Stomach smooth muscle (tissue), 2 donors: Measurements from ENCODE around the gene KHSRP.

Experiments used
- H3K27ac ChIP-seq: one replicate; pipeline ENCODE4 v1.7.0; 2013; ENCODE audit warnings: mild to moderate bottlenecking, low read length, inconsistent platforms
- H3K27me3 ChIP-seq, 2 donors: one replicate each; pipeline ENCODE4 v1.7.0; 2013; ENCODE audit warnings: low read length in 2 of 2; ENCODE audit not compliant: insufficient read depth in 2 of 2, control insufficient read depth in 1 of 2
- H3K36me3 ChIP-seq, 2 donors: one replicate each; pipeline ENCODE4 v1.7.0; 2013; ENCODE audit warnings: low read length in 2 of 2; ENCODE audit not compliant: control insufficient read depth in 2 of 2, insufficient read depth in 2 of 2
- H3K4me1 ChIP-seq: one replicate; pipeline ENCODE4 v1.7.0; 2013; ENCODE audit warnings: low read length; ENCODE audit not compliant: control insufficient read depth, insufficient read depth
- H3K4me3 ChIP-seq, 2 donors: one replicate each; pipeline ENCODE4 v1.7.0; 2013; ENCODE audit warnings: low read length in 2 of 2
- H3K9ac ChIP-seq, 2 donors: one replicate each; pipeline ENCODE4 v1.7.0; 2013; ENCODE audit warnings: low read length in 2 of 2, mild to moderate bottlenecking in 1 of 2
- H3K9me3 ChIP-seq, 2 donors: one replicate each; pipeline ENCODE4 v1.7.0; 2013; ENCODE audit warnings: low read length in 2 of 2; ENCODE audit not compliant: control insufficient read depth in 2 of 2
- donor health status: healthy.
- donor health status: Pancreatic carcinoma.

KHSRP gene

DNA sequence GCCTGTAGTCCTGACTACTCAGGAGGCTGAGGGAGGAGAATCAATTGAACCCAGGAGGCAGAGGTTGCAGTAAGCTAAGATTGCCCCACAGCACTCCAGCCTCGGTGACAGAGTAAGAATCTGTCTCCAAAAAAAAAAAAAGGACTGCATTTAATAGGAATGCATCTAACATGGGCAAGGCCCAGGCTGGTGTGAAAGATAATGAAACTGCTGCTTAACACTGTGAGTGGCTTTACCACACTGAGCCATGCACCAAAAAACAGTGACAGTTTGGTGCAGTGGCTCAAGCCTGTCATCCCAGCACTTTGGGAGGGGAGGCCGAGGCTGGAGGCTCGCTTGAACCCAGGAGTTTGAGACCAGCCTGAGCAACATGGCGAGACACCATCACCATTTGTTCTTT, 40.2 kb downstream of the KHSRP start:
- Histone ChIP-seq H3K9me3 (peaks cover 0 to 4% of the 10 kb centered on the region in 2 donors), H3K27me3 (no peaks in the 10 kb centered on the region), H3K9ac (no peak overlapping the region), H3K4me3 (no peak overlapping the region), H3K4me1 (no peaks in the 10 kb centered on the region), H3K36me3 (peaks cover 51 to 58% of the 10 kb centered on the region in 2 donors), H3K27ac (no peak overlapping the region)

- Histone ChIP-seq H3K27me3 (no peaks in the 10 kb centered on the region), H3K4me3 (no peak overlapping the region), H3K36me3 (peaks cover 44 to 53% of the 10 kb centered on the region in 2 donors), H3K27ac (no peak overlapping the region), H3K9me3 (peaks cover 0 to 4% of the 10 kb centered on the region in 2 donors), H3K4me1 (peaks cover 3% of the 10 kb centered on the region), H3K9ac (no peak overlapping the region)
Observed at GRCh38 chr19:6383188-6383587, 41.4 kb downstream of the KHSRP start.

- Histone ChIP-seq H3K4me3 (no peak overlapping the region), H3K9ac (no peak overlapping the region), H3K27ac (no peak overlapping the region), H3K27me3 (no peaks in the 10 kb centered on the region), H3K9me3 (peaks cover 0 to 4% of the 10 kb centered on the region in 2 donors), H3K4me1 (peaks cover 9% of the 10 kb centered on the region), H3K36me3 (peaks cover 35 to 39% of the 10 kb centered on the region in 2 donors)
Observed at GRCh38 chr19:6381030-6381750, 43.4 kb downstream of the KHSRP start.

DNA sequence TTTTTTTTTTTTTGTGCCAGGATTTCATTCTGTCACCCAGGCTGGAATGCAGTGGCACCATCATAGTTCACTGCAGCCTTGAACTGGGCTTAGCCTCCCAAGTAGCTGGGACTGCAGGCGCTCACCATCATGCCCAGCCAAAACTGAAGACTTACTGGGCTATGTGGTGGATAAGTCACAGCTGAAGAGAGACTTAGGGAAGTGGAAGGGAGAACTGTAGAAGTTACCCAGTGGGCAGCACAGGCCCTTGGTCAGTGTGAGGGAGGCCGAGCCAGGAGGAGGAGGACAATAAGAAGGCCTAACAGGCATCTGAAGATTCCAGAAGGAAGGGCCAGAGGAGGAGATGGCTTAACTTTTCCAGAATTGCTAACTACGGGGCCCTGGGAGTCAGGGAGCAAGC, 44.9 kb downstream of the KHSRP start:
- peaks cover 35 to 36% of the 10 kb centered on the region in 2 donors for H3K36me3 ChIP-seq
- peaks cover 9% of the 10 kb centered on the region for H3K4me1 ChIP-seq
- no peaks in the 10 kb centered on the region for H3K27me3 ChIP-seq
- H3K27ac ChIP-seq = no peak overlapping the region
- H3K9me3 ChIP-seq = peaks cover 0 to 4% of the 10 kb centered on the region in 2 donors
- no peak overlapping the region for H3K4me3 ChIP-seq
- no peak overlapping the region for H3K9ac ChIP-seq

DNA sequence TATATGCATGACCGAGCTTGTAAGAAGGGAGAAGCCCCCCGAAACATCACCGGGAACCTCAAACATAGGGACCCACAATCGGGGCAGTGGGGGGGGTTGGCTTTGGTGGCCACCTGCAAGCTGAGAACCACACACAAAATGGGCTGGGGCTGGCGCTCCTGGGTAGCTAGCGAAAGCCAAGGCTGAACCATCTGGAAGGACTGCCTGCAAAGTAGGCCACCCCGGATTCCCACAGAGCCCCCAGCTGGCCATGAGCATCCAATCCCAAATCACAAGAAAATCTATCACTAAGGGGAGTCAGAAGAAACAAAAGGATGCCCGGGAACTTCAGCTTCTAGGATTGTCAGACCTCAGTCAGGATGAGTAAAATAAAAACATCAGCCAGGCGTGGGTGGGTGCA, 46.1 kb downstream of the KHSRP start:
- Histone ChIP-seq H3K9ac (no peak overlapping the region), H3K27ac (peak overlapping the region; percentile 24), H3K4me1 (peaks cover 18% of the 10 kb centered on the region), H3K27me3 (no peaks in the 10 kb centered on the region), H3K9me3 (peaks cover 0 to 4% of the 10 kb centered on the region in 2 donors), H3K4me3 (no peak overlapping the region), H3K36me3 (peaks cover 30 to 34% of the 10 kb centered on the region in 2 donors)

GRCh38 chr19:6378041-6378440, 46.6 kb downstream of the KHSRP start:
- Histone ChIP-seq H3K9ac (no peak overlapping the region), H3K27me3 (no peaks in the 10 kb centered on the region), H3K27ac (peak overlapping the region; percentile 24), H3K36me3 (peaks cover 28 to 30% of the 10 kb centered on the region in 2 donors), H3K4me3 (no peak overlapping the region), H3K4me1 (peaks cover 18% of the 10 kb centered on the region), H3K9me3 (peaks cover 0 to 4% of the 10 kb centered on the region in 2 donors)

DNA sequence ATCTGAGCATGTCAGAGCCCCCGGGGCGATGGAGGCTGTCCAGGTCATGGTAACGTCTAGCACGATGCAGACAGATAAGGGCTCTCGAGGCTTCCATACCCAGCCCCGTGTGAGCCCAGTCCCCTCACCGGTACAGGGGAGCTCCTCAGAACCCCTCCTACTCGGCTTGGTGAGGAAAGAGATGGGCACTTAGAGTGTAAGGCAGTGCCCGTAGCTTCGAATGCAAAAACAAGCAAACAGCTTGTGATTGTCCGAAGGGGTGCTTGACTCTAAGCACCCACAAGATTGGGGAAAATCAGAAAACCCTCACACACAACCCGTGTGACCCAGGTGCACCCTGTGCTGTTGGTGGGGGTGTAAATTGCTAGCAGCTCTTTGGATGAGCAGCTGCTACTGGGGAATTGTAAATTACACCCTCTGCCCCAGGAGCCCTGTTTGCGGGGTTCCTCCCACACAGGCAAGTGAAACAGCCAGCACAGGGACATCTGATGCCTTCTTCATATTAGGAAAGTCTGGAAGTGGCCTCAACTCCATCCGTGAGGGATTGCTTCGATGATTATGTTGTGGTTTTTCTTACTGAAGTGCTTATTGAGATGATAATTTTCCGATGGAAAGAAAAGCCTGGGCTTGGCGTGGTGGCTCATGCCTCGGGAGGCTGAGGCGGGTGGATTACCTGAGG, 48.0 kb downstream of the KHSRP start:
- no peak overlapping the region for H3K27ac ChIP-seq
- peaks cover 20 to 24% of the 10 kb centered on the region in 2 donors for H3K36me3 ChIP-seq
- peaks cover 24% of the 10 kb centered on the region for H3K4me1 ChIP-seq
- H3K4me3 ChIP-seq = no peak overlapping the region
- H3K9me3 ChIP-seq = peaks cover 0 to 4% of the 10 kb centered on the region in 2 donors
- H3K27me3 ChIP-seq = no peaks in the 10 kb centered on the region
- no peak overlapping the region for H3K9ac ChIP-seq

GRCh38 chr19:6375411-6376010, 49.1 kb downstream of the KHSRP start, which contains the start of gene PSPN:
Gene PSPN, minus strand, starts transcription at chr19:6375933. Its CDS starts 84 bp downstream, at chr19:6375849.
- no peak within 1 kb of the TSS for H3K9ac ChIP-seq
- H3K36me3 ChIP-seq = peaks cover 10 to 13% of the 10 kb centered on the region in 2 donors
- H3K27me3 ChIP-seq = no peaks in the 10 kb centered on the region
- no peak within 1 kb of the TSS for H3K4me3 ChIP-seq
- peaks cover 24% of the 10 kb centered on the region for H3K4me1 ChIP-seq
- peaks cover 0 to 4% of the 10 kb centered on the region in 2 donors for H3K9me3 ChIP-seq
- H3K27ac ChIP-seq = no peak within 1 kb of the TSS

GRCh38 chr19:6374711-6375410, 49.8 kb downstream of the KHSRP start:
- no peak overlapping the region for H3K4me3 ChIP-seq
- H3K9ac ChIP-seq = no peak overlapping the region
- H3K36me3 ChIP-seq = peaks cover 3 to 6% of the 10 kb centered on the region in 2 donors
- H3K27ac ChIP-seq = no peak overlapping the region
- H3K9me3 ChIP-seq = peaks cover 0 to 3% of the 10 kb centered on the region in 2 donors
- H3K4me1 ChIP-seq = peaks cover 24% of the 10 kb centered on the region
- no peaks in the 10 kb centered on the region for H3K27me3 ChIP-seq

DNA sequence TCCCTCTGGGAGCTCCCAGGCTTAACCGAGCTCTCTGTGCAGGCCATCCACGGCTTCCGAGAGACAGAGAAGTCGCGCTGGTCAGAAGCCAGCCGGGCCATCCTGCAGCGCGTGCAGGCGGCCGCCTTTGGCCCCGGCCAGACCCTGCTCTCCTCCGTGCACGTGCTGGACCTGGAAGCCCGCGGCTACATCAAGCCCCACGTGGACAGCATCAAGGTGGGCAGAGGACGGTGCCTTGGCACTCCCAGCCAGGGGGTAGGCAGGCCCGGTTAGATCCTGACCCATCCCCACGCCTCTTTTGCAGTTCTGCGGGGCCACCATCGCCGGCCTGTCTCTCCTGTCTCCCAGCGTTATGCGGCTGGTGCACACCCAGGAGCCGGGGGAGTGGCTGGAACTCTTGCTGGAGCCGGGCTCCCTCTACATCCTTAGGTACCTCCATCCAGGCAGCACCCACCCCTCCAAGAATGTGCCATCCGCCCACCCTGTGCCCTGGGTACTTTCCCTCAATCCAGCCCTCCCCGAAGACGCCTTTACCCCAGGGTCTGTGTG, 50.4 kb downstream of the KHSRP start:
- peak overlapping the region; percentile 24 to 67 for H3K4me3 ChIP-seq
- H3K27ac ChIP-seq = peak overlapping the region; percentile 69
- H3K9ac ChIP-seq = no peak overlapping the region
- peaks cover 0 to 3% of the 10 kb centered on the region in 2 donors for H3K36me3 ChIP-seq
- H3K9me3 ChIP-seq = no peaks in the 10 kb centered on the region
- peaks cover 24% of the 10 kb centered on the region for H3K4me1 ChIP-seq
- H3K27me3 ChIP-seq = no peaks in the 10 kb centered on the region
